OCI-LY1 (cell line): ENCODE data around the gene LRIT2.
A peak's percentile ranks its signal among the peaks of the same experiment; 100 is the strongest.

ENCODE experiments used
- CTCF ChIP-seq: fragments of 200-600 bp; sonication (generic), shearing (Covaris generic); IDR thresholded peaks from 2 replicates; pipeline ENCODE4 v1.5.1; 2017; ENCODE audit warnings: mild to moderate bottlenecking, antibody characterized with exemption, low read length, moderate library complexity, mixed read lengths
- EZH2 ChIP-seq: fragments of 200-600 bp; sonication (generic), shearing (Covaris generic); IDR thresholded peaks from 2 replicates; pipeline ENCODE4 v1.8.0; 2017; ENCODE audit warnings: borderline replicate concordance, mixed run types, mild to moderate bottlenecking, antibody characterized with exemption, low read length, moderate library complexity, mixed read lengths

- TF ChIP-seq CTCF, result peak; percentile 14; the same call in 1 of the 2 replicates
- TF ChIP-seq EZH2, result no peak
Measured at GRCh38 chr10:84237199-84238051, 12.1 kb upstream of the LRIT2 start.
